SK-N-SH (cell line): ENCODE measurements around the gene SLC12A3. TPM values are rescaled to one million over a fixed set of nuclear protein-coding genes. Genes with fewer than 3 reads are reported as not detected.

Experiments used
- CTCF ChIA-PET: fragments of 300-600, 350-600 bp; formaldehyde crosslinking; extraction: SDS; loops from one replicate; lab custom pipeline; 2021; lab: Yijun Ruan, JAX
- POLR2A ChIA-PET: fragments of 350-600 bp; sonication (Branson Sonifier 250); formaldehyde crosslinking; extraction: SDS; loops from one replicate; lab custom pipeline; 2020; ENCODE audit warnings: antibody characterized with exemption, inconsistent platforms; lab: Yijun Ruan, JAX
- DNase-seq: peaks from one replicate; pipeline ENCODE4 v3.0.0; 2012
- H2AFZ ChIP-seq: fragments of 200-600 bp; sonication (generic); 2 replicates; pipeline ENCODE4 v1.8.1; 2016; ENCODE audit warnings: antibody characterized with exemption, mild to moderate bottlenecking, low read depth
- H3F3A ChIP-seq: fragments of 200-600 bp; sonication (generic); replicated peaks from 2 replicates; pipeline ENCODE3; 2016; ENCODE audit warnings: antibody characterized with exemption, mild to moderate bottlenecking; ENCODE audit not compliant: insufficient read depth
- H3K27ac ChIP-seq, 2 experiments: fragments of 200-500 bp in 1 of 2; fragments of 200-600 bp in 1 of 2; sonication (Bioruptor generic) in 1 of 2; sonication (generic), shearing (Covaris generic) in 1 of 2; 2 replicates each; pipeline versions ENCODE4 v1.5.1 to v1.6.1; 2014 to 2016; ENCODE audit warnings: low read depth in 2 of 2, inconsistent platforms in 1 of 2, low read length in 1 of 2, mild to moderate bottlenecking in 1 of 2, mixed read lengths in 1 of 2
- H3K27me3 ChIP-seq: fragments of 200-600 bp; sonication (generic), shearing (Covaris generic); 2 replicates; pipeline ENCODE4 v1.6.1; 2016; ENCODE audit warnings: mixed run types; ENCODE audit not compliant: insufficient read depth
- H3K36me3 ChIP-seq, 2 experiments: fragments of 200-500 bp in 1 of 2; fragments of 200-600 bp in 1 of 2; sonication (Bioruptor generic) in 1 of 2; sonication (generic) in 1 of 2; replicated peaks in 1 of 2; 2 replicates each; pipeline versions ENCODE3 to v1.5.1; 2014 to 2016; ENCODE audit warnings: low read length in 1 of 2, mild to moderate bottlenecking in 1 of 2; ENCODE audit not compliant: insufficient read depth in 2 of 2, control insufficient read depth in 1 of 2
- H3K4me1 ChIP-seq, 2 experiments: fragments of 200-500 bp in 1 of 2; fragments of 200-600 bp in 1 of 2; sonication (Bioruptor generic) in 1 of 2; sonication (generic), shearing (Covaris generic) in 1 of 2; 2 replicates each; pipeline versions ENCODE4 v1.5.1 to v1.6.1; 2014 to 2016; ENCODE audit warnings: low read depth in 1 of 2, low read length in 1 of 2, mixed run types in 1 of 2; ENCODE audit not compliant: insufficient read depth in 2 of 2, control insufficient read depth in 1 of 2
- H3K4me2 ChIP-seq: fragments of 200-600 bp; sonication (generic), shearing (Covaris generic); 2 replicates; pipeline ENCODE4 v1.6.1; 2017; ENCODE audit warnings: mixed run types
- H3K4me3 ChIP-seq, 2 experiments: fragments of 200-500 bp in 1 of 2; fragments of 200-600 bp in 1 of 2; sonication (Bioruptor generic) in 1 of 2; sonication (generic), shearing (Covaris generic) in 1 of 2; 2 replicates each; pipeline versions ENCODE4 v1.5.1 to v1.8.1; 2014 to 2016; ENCODE audit warnings: low read depth in 2 of 2, inconsistent platforms in 1 of 2, low read length in 1 of 2, mild to moderate bottlenecking in 1 of 2, mixed read lengths in 1 of 2, moderate library complexity in 1 of 2
- H3K79me2 ChIP-seq: fragments of 200-600 bp; sonication (generic); 2 replicates; pipeline ENCODE4 v1.8.1; 2017; ENCODE audit warnings: mild to moderate bottlenecking; ENCODE audit not compliant: insufficient read depth
- H3K9ac ChIP-seq: fragments of 200-600 bp; sonication (generic); 2 replicates; pipeline ENCODE4 v1.6.1; 2017; ENCODE audit warnings: mixed run types
- H3K9me2 ChIP-seq: fragments of 200-600 bp; sonication (generic); 2 replicates; pipeline ENCODE4 v1.6.1; 2017; ENCODE audit warnings: mixed run types
- H3K9me3 ChIP-seq: fragments of 200-600 bp; sonication (generic); 2 replicates; pipeline ENCODE4 v1.6.1; 2017; ENCODE audit warnings: mixed run types, mild to moderate bottlenecking, moderate library complexity
- H4K20me1 ChIP-seq: fragments of 200-600 bp; sonication (generic); 2 replicates; pipeline ENCODE4 v1.6.1; 2017; ENCODE audit warnings: mild to moderate bottlenecking, mixed run types; ENCODE audit not compliant: insufficient read depth
- ELF1 ChIP-seq: IDR thresholded peaks from 2 replicates; pipeline ENCODE4 v1.4.0; 2012
- GABPA ChIP-seq: IDR thresholded peaks from 2 replicates; pipeline ENCODE4 v1.4.0; 2012; ENCODE audit warnings: low read depth, mild to moderate bottlenecking
- GATA2 ChIP-seq: sonication (generic); formaldehyde crosslinking; IDR thresholded peaks from 2 replicates; pipeline ENCODE4 v1.5.0; 2020; ENCODE audit warnings: mild to moderate bottlenecking, missing genetic modification reagents
- JUND ChIP-seq: IDR thresholded peaks from 2 replicates; pipeline ENCODE4 v1.4.0; 2012
- MEF2A ChIP-seq: IDR thresholded peaks from 2 replicates; pipeline ENCODE4 v1.4.0; 2012; ENCODE audit warnings: low read depth, borderline replicate concordance
- MXI1 ChIP-seq: IDR thresholded peaks from 2 replicates; pipeline ENCODE4 v1.6.1; 2012; ENCODE audit warnings: mild to moderate bottlenecking, low read depth, low read length, improper control_type of control experiment
- RAD21 ChIP-seq: IDR thresholded peaks from 2 replicates; pipeline ENCODE4 v1.6.1; 2012; ENCODE audit warnings: mild to moderate bottlenecking, low read length
- RCOR1 ChIP-seq: fragments of 150-350 bp; IDR thresholded peaks from 2 replicates; pipeline ENCODE4 v1.6.1; 2017; ENCODE audit warnings: antibody characterized with exemption, low read length
- RXRA ChIP-seq: IDR thresholded peaks from 2 replicates; pipeline ENCODE4 v1.4.0; 2012; ENCODE audit warnings: low read depth, mild to moderate bottlenecking, borderline replicate concordance
- SMC3 ChIP-seq: IDR thresholded peaks from 2 replicates; pipeline ENCODE4 v1.6.1; 2012; ENCODE audit warnings: low read depth, low read length, improper control_type of control experiment
- TCF12 ChIP-seq: IDR thresholded peaks from 2 replicates; pipeline ENCODE4 v1.4.0; 2012
- YY1 ChIP-seq: IDR thresholded peaks from 2 replicates; pipeline ENCODE4 v1.4.0; 2012; ENCODE audit warnings: low read depth, mild to moderate bottlenecking
- WGBS: methylation state at CpG from one replicate; pipeline ENCODE4 v1.1.6; 2017; ENCODE audit warnings: low lambda C conversion rate; 5-methylcytosine and 5-hydroxymethylcytosine counted together
- polyA plus RNA-seq, 3 experiments: library from polyadenylated mRNA; depleted of rRNA; stranded (reverse); fragments of >200 nt; gene quantifications; 2 replicates each; pipeline ENCODE4 v1.2.3, GENCODE V29; 2012
- TF ChIP-seq, protein P1 (sequence below): fragments of 200-600 bp; sonication (generic); IDR thresholded peaks from 2 replicates; pipeline ENCODE4 v1.6.1; 2017; ENCODE audit warnings: antibody characterized with exemption, mild to moderate bottlenecking, moderate library complexity
- TF ChIP-seq, protein P2 (sequence below): IDR thresholded peaks from 2 replicates; pipeline ENCODE4 v1.4.0; 2012; ENCODE audit warnings: low read depth
- TF ChIP-seq, protein P3 (sequence below): IDR thresholded peaks from 2 replicates; pipeline ENCODE4; 2012
- TF ChIP-seq, protein P4 (sequence below): IDR thresholded peaks from 2 replicates; pipeline ENCODE4 v1.4.0; 2012; ENCODE audit warnings: low read depth, borderline replicate concordance

SLC12A3 gene
- polyA plus RNA-seq, 1 of the 3 experiments (the other 2 are of a cell fraction), result not detected

DNA sequence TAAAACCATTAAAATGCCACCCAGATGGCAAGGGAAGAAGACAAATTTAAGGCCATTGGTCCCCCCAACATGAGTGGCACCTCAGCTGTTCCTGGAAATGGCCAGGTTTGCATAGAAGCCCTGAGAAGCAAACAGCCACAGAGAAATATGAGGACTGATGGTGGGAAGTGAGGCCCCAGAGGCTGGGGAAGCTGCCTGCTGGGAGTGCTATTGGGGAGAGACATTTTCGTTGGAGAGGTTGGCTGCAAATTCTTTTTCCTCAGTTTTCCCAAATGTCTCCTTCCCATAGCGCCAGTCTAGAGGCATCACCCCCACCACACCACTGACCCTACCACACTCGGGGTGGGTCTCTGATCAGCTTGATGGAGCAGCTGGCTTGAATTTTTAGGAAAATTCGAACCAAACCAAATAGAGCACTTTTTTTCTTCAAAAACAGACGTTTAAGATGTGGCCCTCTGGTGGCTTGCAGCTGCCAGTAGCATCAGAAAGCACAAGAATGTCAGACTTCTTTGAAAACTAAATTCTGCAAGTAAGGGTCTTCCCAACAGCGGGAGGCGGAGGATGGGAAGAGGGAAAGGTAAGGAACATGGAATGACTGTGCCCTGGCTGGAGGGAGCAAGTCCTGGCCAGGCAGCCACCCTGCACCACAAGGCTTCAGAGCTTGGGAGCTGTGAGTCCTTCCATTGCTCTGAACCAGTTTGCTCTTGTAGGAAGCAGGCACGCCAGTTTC is 13.2 kb upstream of the SLC12A3 start:
- peaks cover 36 to 46% of the 10 kb centered on the region in 2 experiments for H3K4me1 ChIP-seq
- H3K4me2 ChIP-seq, result 0 out of 2 replicates have a peak overlapping the region, but pooled peaks have one; percentile 60
- DNase-seq, result no peak
- H3F3A ChIP-seq, result peaks cover 38% of the 10 kb centered on the region
- no peaks in the 10 kb centered on the region for H3K27me3 ChIP-seq
- H3K79me2 ChIP-seq, result no peaks in the 10 kb centered on the region
- H3K4me3 ChIP-seq, result no peak overlapping the region
- CTCF ChIA-PET, result interaction anchor here (1.0 to 3.2 kb wide), 12 partner anchors 9 to 275 kb away, joined by 3 to 21 read pairs (median 4); no protein-coding TSS in a partner anchor
- TF ChIP-seq MEF2A (no peak), YY1 (no peak), RXRA (no peak), GABPA (no peak), RCOR1 (no peak), TCF12 (no peak), RAD21 (peak; percentile 31), GATA2 (CRISPR knock-in tag) (no peak), ELF1 (no peak), JUND (no peak), SMC3 (peak; percentile 32; the same call in 1 of the 2 replicates), MXI1 (no peak)
- TF ChIP-seq, protein P1, sequence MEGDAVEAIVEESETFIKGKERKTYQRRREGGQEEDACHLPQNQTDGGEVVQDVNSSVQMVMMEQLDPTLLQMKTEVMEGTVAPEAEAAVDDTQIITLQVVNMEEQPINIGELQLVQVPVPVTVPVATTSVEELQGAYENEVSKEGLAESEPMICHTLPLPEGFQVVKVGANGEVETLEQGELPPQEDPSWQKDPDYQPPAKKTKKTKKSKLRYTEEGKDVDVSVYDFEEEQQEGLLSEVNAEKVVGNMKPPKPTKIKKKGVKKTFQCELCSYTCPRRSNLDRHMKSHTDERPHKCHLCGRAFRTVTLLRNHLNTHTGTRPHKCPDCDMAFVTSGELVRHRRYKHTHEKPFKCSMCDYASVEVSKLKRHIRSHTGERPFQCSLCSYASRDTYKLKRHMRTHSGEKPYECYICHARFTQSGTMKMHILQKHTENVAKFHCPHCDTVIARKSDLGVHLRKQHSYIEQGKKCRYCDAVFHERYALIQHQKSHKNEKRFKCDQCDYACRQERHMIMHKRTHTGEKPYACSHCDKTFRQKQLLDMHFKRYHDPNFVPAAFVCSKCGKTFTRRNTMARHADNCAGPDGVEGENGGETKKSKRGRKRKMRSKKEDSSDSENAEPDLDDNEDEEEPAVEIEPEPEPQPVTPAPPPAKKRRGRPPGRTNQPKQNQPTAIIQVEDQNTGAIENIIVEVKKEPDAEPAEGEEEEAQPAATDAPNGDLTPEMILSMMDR, result peak; percentile 64
- H3K9me3 ChIP-seq, result no peaks in the 10 kb centered on the region
- H3K9me2 ChIP-seq, result no peaks in the 10 kb centered on the region
- H3K36me3 ChIP-seq, result no peaks in the 10 kb centered on the region
- peak overlapping the region in 1 of 2 experiments; percentile 85; a peak in 2 of 4 replicates for H3K27ac ChIP-seq
- 79% methylated on average over 7 of the region's 8 CpGs for WGBS
- H2AFZ ChIP-seq, result peak overlapping the region; percentile 27; the same call in 1 of the 2 replicates
- H3K9ac ChIP-seq, result no peak overlapping the region
- POLR2A ChIA-PET, result interaction anchor here (0.6 kb wide), 1 partner anchor 137 kb away, joined by 3 read pairs; no protein-coding TSS in a partner anchor
- no peaks in the 10 kb centered on the region for H4K20me1 ChIP-seq

DNA sequence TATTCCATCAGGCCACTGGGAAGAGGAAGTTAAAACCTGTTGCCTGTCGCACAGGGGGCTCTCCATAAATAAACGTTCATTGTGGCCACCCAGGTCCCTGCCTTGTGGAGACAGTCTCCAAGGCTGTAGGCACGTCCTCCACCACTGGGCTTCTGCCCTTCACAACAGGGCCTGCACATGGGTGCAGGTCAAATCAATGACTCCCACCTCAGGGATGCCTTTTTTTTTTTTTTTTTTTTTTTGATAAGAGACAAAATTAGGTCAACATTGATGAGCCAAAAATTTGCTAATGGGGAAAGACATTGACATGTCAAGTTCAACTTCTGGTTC is 12.6 kb upstream of the SLC12A3 start:
- Histone ChIP-seq H3K9ac (no peak overlapping the region), H3K27ac (no peak overlapping the region), H3F3A (peaks cover 34% of the 10 kb centered on the region), H3K9me2 (no peaks in the 10 kb centered on the region), H4K20me1 (no peaks in the 10 kb centered on the region), H3K36me3 (no peaks in the 10 kb centered on the region), H2AFZ (no peak overlapping the region), H3K79me2 (no peaks in the 10 kb centered on the region), H3K4me2 (no peak overlapping the region), H3K27me3 (no peaks in the 10 kb centered on the region), H3K9me3 (no peaks in the 10 kb centered on the region), H3K4me1 (peaks cover 30 to 43% of the 10 kb centered on the region in 2 experiments), H3K4me3 (no peak overlapping the region)
- TF ChIP-seq RXRA (no peak), RCOR1 (no peak), YY1 (no peak)
- TF ChIP-seq, protein P2, sequence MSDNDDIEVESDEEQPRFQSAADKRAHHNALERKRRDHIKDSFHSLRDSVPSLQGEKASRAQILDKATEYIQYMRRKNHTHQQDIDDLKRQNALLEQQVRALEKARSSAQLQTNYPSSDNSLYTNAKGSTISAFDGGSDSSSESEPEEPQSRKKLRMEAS, result no peak
- TF ChIP-seq, protein P3, sequence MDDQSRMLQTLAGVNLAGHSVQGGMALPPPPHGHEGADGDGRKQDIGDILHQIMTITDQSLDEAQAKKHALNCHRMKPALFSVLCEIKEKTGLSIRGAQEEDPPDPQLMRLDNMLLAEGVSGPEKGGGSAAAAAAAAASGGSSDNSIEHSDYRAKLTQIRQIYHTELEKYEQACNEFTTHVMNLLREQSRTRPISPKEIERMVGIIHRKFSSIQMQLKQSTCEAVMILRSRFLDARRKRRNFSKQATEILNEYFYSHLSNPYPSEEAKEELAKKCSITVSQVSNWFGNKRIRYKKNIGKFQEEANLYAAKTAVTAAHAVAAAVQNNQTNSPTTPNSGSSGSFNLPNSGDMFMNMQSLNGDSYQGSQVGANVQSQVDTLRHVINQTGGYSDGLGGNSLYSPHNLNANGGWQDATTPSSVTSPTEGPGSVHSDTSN, result no peak
- TF ChIP-seq, protein P4, sequence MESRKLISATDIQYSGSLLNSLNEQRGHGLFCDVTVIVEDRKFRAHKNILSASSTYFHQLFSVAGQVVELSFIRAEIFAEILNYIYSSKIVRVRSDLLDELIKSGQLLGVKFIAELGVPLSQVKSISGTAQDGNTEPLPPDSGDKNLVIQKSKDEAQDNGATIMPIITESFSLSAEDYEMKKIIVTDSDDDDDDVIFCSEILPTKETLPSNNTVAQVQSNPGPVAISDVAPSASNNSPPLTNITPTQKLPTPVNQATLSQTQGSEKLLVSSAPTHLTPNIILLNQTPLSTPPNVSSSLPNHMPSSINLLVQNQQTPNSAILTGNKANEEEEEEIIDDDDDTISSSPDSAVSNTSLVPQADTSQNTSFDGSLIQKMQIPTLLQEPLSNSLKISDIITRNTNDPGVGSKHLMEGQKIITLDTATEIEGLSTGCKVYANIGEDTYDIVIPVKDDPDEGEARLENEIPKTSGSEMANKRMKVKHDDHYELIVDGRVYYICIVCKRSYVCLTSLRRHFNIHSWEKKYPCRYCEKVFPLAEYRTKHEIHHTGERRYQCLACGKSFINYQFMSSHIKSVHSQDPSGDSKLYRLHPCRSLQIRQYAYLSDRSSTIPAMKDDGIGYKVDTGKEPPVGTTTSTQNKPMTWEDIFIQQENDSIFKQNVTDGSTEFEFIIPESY, result no peak
- no peak for DNase-seq
- WGBS, result 92% methylated on average over 2 of the region's 3 CpGs
- ChIA-PET POLR2A (no interaction called here), CTCF (interaction anchor here (1.0 to 3.2 kb wide), 9 partner anchors 9 to 99 kb away, joined by 3 to 21 read pairs (median 4); no protein-coding TSS in a partner anchor)
